SH-SY5Y (cell line): ENCODE data around the gene CSRP2.

ENCODE experiments used
- GATA2 ChIP-seq: IDR thresholded peaks from 2 replicates; pipeline ENCODE4 v1.6.1; 2011; ENCODE audit warnings: mild to moderate bottlenecking, low read depth, low read length
- GATA3 ChIP-seq: IDR thresholded peaks from 2 replicates; pipeline ENCODE4 v1.6.1; 2011; ENCODE audit warnings: low read depth, mild to moderate bottlenecking, low read length, moderate library complexity

DNA sequence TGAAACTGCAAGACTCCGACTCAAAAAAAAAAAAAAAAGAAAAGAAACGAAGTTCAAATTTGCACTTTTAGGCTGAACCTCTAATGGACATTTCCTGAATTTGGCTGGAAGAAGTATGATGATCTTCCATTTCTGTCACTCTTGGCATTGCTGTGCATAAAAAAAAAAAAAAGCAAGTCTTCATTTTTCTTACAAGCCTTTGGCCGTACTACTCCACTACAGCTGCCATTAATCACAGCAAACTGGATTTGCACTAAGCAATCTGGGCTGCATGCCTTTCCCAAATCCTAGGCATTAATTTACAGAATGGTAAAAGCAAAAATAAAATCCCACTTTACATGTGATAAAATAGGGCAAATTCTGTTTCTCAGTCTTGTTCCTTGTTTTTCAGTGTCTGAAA lies 7.1 kb downstream of the CSRP2 start:
- TF ChIP-seq GATA2 (no peak), GATA3 (no peak)
